ENCODE measurements around the gene C2orf78. TPM values are rescaled to one million over a fixed set of nuclear protein-coding genes. Genes with fewer than 3 reads are reported as not detected.
A peak's percentile ranks its signal among the peaks of the same experiment; 100 is the strongest.

The C2orf78 gene
- total RNA-seq, 2 experiments from 2014 or later: not detected

DNA sequence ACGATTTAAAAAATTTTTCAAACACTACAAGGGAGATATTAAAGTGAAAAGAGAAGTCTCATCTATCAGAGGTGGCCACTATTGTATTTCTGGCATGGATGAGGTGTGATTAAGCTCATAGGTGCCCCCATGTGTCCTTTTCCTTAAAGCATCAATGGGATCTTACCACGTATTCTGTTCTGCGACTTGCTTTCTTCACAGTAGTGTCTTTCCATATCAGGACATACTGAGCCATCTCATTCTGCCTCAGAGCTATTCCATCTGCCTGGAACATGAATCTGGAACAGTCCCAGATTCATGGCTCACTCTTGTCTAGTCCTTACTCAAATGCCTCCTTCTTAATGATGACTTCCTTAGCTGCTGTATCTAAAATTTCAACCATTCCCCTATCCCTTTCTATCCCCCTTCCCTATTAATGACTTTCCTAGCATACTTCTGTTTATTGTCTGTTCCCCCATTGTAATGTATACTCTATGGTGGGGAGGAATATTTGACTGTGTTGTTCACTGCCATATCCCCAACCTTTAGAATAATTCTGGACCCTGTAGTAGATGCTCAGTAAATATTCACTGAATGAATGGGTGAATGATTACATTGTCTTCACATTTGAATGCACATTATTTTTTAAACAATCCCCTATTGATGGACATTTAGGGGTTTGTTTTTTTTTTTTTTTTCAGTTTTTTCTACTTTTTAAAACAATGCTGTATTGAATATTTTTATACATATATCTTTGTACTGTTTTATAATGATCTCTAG, 55.8 kb downstream of the C2orf78 start:
- intact Hi-C loops (cut with micrococcal nuclease): no loop called here
- ATAC-seq (no peak), DNase-seq (no peak)
- ChIA-PET CTCF (interaction anchor here (1.1 to 4.4 kb wide), 3 partner anchors 12 to 17 kb away, joined by 3 to 17 read pairs (median 3); no protein-coding TSS in a partner anchor), POLR2A (no interaction called here)
- no peak overlapping the region for H3K27ac Mint-ChIP-seq
- peaks cover 30% of the 10 kb centered on the region for H3K36me3 Mint-ChIP-seq (ENCODE audit: low read depth)
- H3K27me3 Mint-ChIP-seq: no peaks in the 10 kb centered on the region
- peaks cover 25% of the 10 kb centered on the region for H3K4me1 Mint-ChIP-seq (ENCODE audit: low read depth)
- TF ChIP-seq, protein P1, sequence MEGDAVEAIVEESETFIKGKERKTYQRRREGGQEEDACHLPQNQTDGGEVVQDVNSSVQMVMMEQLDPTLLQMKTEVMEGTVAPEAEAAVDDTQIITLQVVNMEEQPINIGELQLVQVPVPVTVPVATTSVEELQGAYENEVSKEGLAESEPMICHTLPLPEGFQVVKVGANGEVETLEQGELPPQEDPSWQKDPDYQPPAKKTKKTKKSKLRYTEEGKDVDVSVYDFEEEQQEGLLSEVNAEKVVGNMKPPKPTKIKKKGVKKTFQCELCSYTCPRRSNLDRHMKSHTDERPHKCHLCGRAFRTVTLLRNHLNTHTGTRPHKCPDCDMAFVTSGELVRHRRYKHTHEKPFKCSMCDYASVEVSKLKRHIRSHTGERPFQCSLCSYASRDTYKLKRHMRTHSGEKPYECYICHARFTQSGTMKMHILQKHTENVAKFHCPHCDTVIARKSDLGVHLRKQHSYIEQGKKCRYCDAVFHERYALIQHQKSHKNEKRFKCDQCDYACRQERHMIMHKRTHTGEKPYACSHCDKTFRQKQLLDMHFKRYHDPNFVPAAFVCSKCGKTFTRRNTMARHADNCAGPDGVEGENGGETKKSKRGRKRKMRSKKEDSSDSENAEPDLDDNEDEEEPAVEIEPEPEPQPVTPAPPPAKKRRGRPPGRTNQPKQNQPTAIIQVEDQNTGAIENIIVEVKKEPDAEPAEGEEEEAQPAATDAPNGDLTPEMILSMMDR (IDR thresholded peaks at IDR 0.05): no peak
- no peak overlapping the region for H3K4me3 Mint-ChIP-seq
- H3K9me3 Mint-ChIP-seq: no peaks in the 10 kb centered on the region

DNA sequence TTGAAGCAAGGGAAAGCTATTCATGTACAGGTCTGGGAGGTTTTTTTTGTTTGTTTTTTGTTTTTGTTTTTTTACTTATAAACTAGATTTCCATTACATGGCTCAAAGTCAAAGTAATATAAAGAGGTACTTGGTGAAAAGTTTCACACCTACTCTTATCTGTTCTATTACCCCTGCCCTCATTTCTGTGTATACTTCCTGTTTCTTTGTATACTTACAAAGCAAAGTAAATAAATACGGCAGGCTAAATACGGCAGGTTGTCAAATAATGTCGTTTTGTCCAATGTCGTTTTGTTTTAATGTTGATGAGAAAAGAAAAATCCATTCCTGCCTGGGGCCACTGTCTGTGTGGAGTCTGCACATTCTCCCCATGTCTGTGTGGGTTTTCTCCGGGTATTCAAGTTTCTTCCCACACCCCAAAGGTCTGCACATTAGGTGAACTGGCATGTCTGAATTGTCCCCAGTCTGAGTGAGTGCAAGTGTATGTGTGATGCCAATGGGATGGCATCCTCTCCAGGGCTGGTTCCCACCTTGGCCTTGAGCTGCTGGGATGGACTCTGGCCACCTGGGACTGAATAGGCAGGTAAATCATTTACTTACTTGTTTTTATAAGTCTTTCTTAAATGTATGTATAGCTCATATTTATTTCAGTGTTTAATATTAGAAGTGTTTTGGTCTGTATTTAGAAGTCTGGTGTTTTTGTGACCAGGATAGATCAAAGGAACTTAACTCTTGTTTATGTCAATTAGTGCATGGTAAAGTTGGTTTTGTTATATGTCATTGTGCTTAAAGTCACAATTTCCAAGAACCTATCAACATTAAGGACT, 58.1 kb downstream of the C2orf78 start:
- CTCF ChIA-PET: interaction anchor here (1.4 to 2.1 kb wide), 2 partner anchors 9 to 18 kb away, joined by 3 to 11 read pairs; no protein-coding TSS in a partner anchor
- peaks cover 40% of the 10 kb centered on the region for H3K36me3 Mint-ChIP-seq (ENCODE audit: low read depth)
- TF ChIP-seq, protein P1 (IDR thresholded peaks at IDR 0.05): no peak

DNA sequence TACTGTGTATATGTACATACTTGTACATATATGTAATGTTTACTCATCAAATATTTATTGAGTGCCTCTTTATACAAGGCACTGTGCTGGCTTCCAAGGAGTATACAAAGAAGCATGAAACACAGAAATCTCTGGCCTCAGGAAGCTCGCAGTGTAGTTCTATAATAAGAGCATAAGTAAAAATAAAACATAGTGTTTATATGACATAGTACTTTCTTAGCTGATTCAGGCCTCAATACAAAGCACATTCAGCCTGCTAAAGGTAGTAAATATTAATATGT, 58.7 kb downstream of the C2orf78 start:
- H3K4me3 Mint-ChIP-seq: no peak overlapping the region
- CTCF ChIA-PET: interaction anchor here (1.2 to 2.1 kb wide), 3 partner anchors 10 to 305 kb away, joined by 3 to 11 read pairs (median 3); partner anchors contain the start of gene BOLA3
- H3K9me3 Mint-ChIP-seq: no peaks in the 10 kb centered on the region
- TF ChIP-seq, protein P1 (IDR thresholded peaks at IDR 0.05): no peak
- H3K4me1 Mint-ChIP-seq (ENCODE audit: low read depth): peaks cover 18% of the 10 kb centered on the region
- intact Hi-C loops (cut with micrococcal nuclease): no loop called here
- no peak overlapping the region for H3K27ac Mint-ChIP-seq
- H3K27me3 Mint-ChIP-seq: no peaks in the 10 kb centered on the region
- ATAC-seq (no peak), DNase-seq (no peak)
- H3K36me3 Mint-ChIP-seq (ENCODE audit: low read depth): peaks cover 43% of the 10 kb centered on the region
- POLR2A ChIA-PET: no interaction called here

More for the DNA sequence above, 58.1 kb downstream of the C2orf78 start:
- POLR2A ChIA-PET: interaction anchor here (0.9 kb wide), 1 partner anchor 49 kb away, joined by 3 read pairs; no protein-coding TSS in a partner anchor
- intact Hi-C loops (cut with micrococcal nuclease): no loop called here
- ATAC-seq (no peak), DNase-seq (no peak)
- peaks cover 19% of the 10 kb centered on the region for H3K4me1 Mint-ChIP-seq (ENCODE audit: low read depth)
- no peaks in the 10 kb centered on the region for H3K27me3 Mint-ChIP-seq
- H3K9me3 Mint-ChIP-seq: no peaks in the 10 kb centered on the region
- H3K27ac Mint-ChIP-seq: peak overlapping the region; percentile 47
- no peak overlapping the region for H3K4me3 Mint-ChIP-seq

DNA sequence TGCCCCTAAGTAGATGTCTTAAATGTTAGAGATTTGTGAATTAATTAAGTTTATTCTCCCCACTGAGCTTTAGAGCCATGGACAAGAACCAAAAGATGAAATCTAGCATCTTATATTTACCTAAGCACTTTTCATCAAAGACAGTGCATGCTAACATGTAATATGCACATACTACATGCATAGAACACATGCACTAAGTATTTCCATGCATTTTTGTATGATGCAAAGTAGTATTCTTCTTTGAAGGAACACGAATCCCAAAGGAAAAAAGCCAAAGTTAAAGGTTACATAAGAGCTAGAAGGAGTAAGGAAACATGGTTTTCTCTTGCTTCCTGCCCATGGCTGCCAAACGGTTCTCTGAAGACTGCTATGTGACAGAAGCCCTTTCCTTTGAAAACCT, 60.1 kb downstream of the C2orf78 start:
- Mint-ChIP-seq H3K36me3 (ENCODE audit: low read depth) (peaks cover 46% of the 10 kb centered on the region), H3K4me1 (ENCODE audit: low read depth) (peaks cover 11% of the 10 kb centered on the region), H3K4me3 (no peak overlapping the region), H3K9me3 (no peaks in the 10 kb centered on the region), H3K27ac (no peak overlapping the region), H3K27me3 (no peaks in the 10 kb centered on the region)
- intact Hi-C loops (cut with micrococcal nuclease): no loop called here
- DNase-seq (no peak), ATAC-seq (no peak)
- ChIA-PET POLR2A (no interaction called here), CTCF (interaction anchor here (0.6 to 2.1 kb wide), 7 partner anchors 13 to 491 kb away, joined by 3 to 11 read pairs (median 3); partner anchors contain the start of gene BOLA3)
- TF ChIP-seq, protein P1 (IDR thresholded peaks at IDR 0.05): no peak

DNA sequence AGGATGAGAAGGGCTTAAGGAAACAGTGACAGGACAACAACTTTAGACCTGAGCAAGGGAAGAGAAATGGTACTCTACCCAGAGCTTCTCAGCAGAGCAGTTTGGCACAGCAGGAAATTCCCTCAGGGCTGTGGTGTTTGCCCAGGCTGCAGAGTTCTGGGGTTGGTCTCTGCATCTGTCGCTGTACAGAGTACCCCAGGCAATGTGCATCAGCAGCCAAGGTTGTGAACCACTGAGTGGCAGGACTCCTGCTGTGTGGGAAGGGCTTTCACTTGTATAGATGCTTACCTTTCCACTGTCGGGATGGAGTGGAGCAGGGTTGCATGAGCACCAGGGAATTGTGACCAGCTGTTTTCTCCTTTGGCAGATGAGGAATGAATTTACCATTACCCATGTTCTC, 66.0 kb downstream of the C2orf78 start:
- Mint-ChIP-seq H3K36me3 (ENCODE audit: low read depth) (peaks cover 45% of the 10 kb centered on the region), H3K27me3 (no peaks in the 10 kb centered on the region), H3K4me1 (ENCODE audit: low read depth) (peaks cover 5% of the 10 kb centered on the region), H3K4me3 (no peak overlapping the region), H3K27ac (no peak overlapping the region), H3K9me3 (no peaks in the 10 kb centered on the region)
- POLR2A ChIA-PET: no interaction called here
- CTCF ChIA-PET: no interaction called here
- TF ChIP-seq, protein P1 (IDR thresholded peaks at IDR 0.05): no peak
- ATAC-seq: no peak
- DNase-seq: no peak
- intact Hi-C loops (cut with micrococcal nuclease): no loop called here

All from activated CD8-positive, alpha-beta T cell treated with anti-CD3 and anti-CD28 coated beads for 36 hours (primary cell).